Activated CD4-positive, alpha-beta T cell treated with anti-CD3 and anti-CD28 coated beads, Interleukin-2, Interleukin-4, amounts not matched to agents 100 ng/mL and 50 ng/mL, durations not matched to agents 16 hours and 8 hours (primary cell): Measurements from ENCODE around the gene ACVR1.

Experiments
- DNase-seq: peaks from one replicate; pipeline ENCODE4 v3.0.0-alpha.2; 2020; ENCODE audit warnings: low spot score

ACVR1 gene

DNA sequence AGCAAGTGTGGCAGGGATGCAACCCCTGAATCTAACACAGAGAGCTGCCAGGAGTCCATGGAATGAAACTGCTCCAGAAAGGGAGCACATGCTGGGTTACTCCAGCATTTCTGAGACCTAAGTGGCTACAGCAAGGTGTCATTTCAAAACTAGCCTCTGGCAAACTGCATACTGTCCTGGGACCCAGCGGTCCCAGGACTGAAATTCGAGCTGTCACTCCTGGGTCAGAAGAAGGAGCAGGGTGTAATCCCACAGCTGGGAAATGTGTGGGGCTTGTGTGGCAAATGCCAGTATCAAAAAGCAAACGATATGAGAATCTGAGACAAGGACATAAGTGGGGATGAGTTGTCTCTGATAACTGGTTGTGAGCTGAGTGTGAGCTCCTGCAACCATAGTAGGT, 177.1 kb downstream of the ACVR1 start:
- DNase-seq = no peak

DNA sequence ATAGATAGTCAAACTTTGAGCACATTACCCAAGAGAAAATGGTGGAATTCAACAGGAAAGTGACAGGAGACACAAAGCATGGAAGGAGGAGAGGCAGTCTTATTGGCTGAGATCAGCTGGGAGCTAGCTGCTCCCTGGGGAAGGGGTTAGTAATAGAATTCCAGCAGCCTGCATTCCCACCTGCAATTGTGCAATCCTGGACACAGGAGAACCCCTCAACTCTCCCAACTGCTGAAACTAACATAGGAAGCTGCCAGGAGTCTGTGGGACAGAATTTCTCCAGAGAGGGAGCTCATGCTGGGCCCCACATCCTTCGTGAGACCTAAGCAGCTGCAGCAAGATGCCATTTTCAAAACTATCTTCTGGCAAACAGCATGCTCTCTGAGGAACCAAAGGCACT, 177.7 kb downstream of the ACVR1 start:
- DNase-seq = no peak

DNA sequence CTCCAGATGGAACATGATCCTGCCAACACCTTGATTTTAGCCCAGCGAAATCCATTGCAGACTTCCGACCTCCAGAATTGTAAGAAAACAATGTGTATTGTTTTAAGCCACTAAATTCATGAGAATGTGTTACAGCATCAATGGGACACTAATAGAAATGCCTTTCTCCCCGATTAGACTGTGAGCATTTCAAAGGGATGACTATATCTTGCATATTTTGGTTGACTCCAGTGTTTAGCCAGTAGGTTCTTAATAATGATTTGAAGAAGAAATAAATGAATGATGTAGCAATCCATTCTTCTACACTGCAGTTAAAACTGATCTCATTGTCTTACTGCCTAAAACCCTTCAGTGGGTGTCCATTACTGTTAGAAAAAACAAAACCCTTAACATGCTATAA, 180.1 kb downstream of the ACVR1 start:
- DNase-seq = no peak

DNA sequence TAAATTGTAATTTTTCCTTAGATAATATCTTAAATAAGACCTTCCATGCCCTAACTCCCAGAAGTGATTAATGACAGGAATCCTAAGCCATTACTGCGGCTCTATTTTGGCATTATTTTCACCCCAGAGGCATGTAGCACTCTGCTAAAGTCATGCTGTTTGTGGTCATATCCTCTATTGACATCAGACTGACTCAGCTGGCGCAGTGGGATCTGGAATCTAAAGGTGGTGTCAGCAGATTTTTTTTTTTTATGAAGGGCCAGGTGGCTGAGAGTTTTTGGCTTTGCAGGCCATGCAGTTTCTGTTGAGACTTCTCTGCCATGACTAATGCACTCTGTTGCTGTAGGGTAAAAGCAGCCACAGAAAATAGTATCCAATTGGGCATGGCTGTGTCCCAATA, 183.4 kb downstream of the ACVR1 start:
- DNase-seq = no peak

DNA sequence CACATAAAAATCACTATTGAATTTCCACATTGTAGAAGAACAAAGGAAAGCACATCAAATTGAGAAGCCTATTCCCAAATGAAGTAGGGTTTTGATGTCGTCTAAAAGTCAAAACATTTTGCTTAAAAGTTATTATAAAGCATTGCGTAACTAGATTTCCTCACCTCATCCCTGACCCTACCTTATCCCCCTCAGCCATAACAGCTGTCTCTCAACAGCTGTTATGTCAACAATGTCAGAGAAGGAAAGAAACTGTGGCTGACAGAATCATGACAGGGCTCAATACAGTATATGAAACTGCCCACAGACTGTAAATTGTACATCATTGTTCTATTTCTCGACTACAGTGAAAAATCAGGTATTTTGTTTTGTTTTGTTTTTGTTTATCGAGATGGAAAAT, 184.4 kb downstream of the ACVR1 start:
- DNase-seq = no peak

DNA sequence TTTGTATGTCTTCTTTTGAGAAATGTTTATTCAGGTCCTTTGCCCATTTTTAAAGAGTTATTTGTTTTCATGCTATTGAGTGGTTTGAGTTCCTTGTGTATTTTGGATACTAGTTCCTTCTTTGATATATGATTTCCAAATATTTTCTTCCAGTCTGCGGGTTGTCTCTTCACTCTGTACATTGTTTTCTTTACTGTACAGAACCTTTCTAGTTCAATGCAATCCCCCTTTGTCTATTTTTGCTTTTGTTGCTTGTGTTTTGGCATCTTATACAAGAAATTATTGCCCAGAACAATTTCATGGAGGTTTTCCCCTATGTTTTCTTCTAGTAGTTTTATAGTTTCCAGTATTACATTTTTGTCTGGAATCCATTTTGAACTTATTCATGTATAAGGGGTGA, 185.0 kb downstream of the ACVR1 start:
- no peak for DNase-seq
